H1 (cell line): ENCODE results near the gene MYPOP. TPM values are rescaled to one million over a fixed set of nuclear protein-coding genes. Genes with fewer than 3 reads are reported as not detected.

ENCODE experiments used
- ASH2L ChIP-seq: fragments of 200-600, 300-600 bp; sonication (generic); IDR thresholded peaks from one replicate; pipeline ENCODE4 v1.7.1; 2017; ENCODE audit warnings: low read length
- CBX8 ChIP-seq: fragments of 300-800, 300-1000 bp; sonication (generic); IDR thresholded peaks from 2 replicates; pipeline ENCODE4 v1.7.1; 2016; ENCODE audit warnings: low read depth, low read length, borderline replicate concordance
- CHD7 ChIP-seq: fragments of 300-600 bp; sonication (generic); IDR thresholded peaks from 2 replicates; pipeline ENCODE4 v1.7.1; 2012; ENCODE audit warnings: low read length, moderate library complexity, mild to moderate bottlenecking, inconsistent platforms; ENCODE audit not compliant: insufficient replicate concordance
- CTCF ChIP-seq, 3 experiments: IDR thresholded peaks; 1 replicate in 2 of 3; 2 replicates in 1 of 3; pipeline versions ENCODE4 v1.5.1 to v1.6.1; 2011; ENCODE audit warnings: low read length in 3 of 3, mild to moderate bottlenecking in 3 of 3, inconsistent platforms in 2 of 3, low read depth in 1 of 3, moderate library complexity in 1 of 3; ENCODE audit not compliant: insufficient read depth in 1 of 3; ENCODE audit errors: control extremely low read depth in 1 of 3
- JUND ChIP-seq: IDR thresholded peaks from 2 replicates; pipeline ENCODE4 v1.6.1; 2011; ENCODE audit warnings: mild to moderate bottlenecking, improper control_type of control experiment, low read length
- KDM1A ChIP-seq: fragments of 200-600, 300-600 bp; sonication (generic); IDR thresholded peaks from 2 replicates; pipeline ENCODE4 v1.7.1; 2016; ENCODE audit warnings: mild to moderate bottlenecking, low read length, borderline replicate concordance
- polyA plus RNA-seq, 7 experiments: library from polyadenylated mRNA; depleted of rRNA in 3 of 7; stranded (reverse) in 5 of 7; unstranded in 2 of 7; fragments of >200 nt in 5 of 7; fragments of 200-250 nt in 2 of 7; gene quantifications; 1 replicate in 5 of 7; 2 replicates in 1 of 7; 4 replicates in 1 of 7; pipeline versions ENCODE4 v1.2.1 to v1.2.3, GENCODE V29; 2011 to 2013; ENCODE audit warnings: missing spikeins in 2 of 7, mixed read lengths in 2 of 7
- total RNA-seq: library from RNA; stranded (reverse); fragmentation: NEBNext Ultra II Directional; extraction: Animal tissue kit (Norgen Biotek cat#: 25700); gene quantifications from 2 replicates; pipeline ENCODE4 v1.2.1, GENCODE V29; 2021
- TF ChIP-seq, protein P1 (sequence below): IDR thresholded peaks from 2 replicates; pipeline ENCODE4 v1.6.1; 2011; ENCODE audit warnings: low read length, improper control_type of control experiment

MYPOP gene
- total and polyA plus RNA-seq, 2 of the 8 experiments (the other 6 are each of a cell fraction or from before 2014, with no cell fraction given): 3.2 to 11.1 TPM

- TF ChIP-seq CHD7 (no peak), JUND (no peak), CTCF (IDR thresholded peaks at IDR 0.05; ENCODE audit: control extremely low read depth in 1 of 3, insufficient read depth in 1 of 3, low read depth in 1 of 3, low read length in 3 of 3) (no peak), KDM1A (no peak), CBX8 (no peak), ASH2L (no peak)
- TF ChIP-seq, protein P1, sequence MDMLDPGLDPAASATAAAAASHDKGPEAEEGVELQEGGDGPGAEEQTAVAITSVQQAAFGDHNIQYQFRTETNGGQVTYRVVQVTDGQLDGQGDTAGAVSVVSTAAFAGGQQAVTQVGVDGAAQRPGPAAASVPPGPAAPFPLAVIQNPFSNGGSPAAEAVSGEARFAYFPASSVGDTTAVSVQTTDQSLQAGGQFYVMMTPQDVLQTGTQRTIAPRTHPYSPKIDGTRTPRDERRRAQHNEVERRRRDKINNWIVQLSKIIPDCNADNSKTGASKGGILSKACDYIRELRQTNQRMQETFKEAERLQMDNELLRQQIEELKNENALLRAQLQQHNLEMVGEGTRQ: no peak
Measured at GRCh38 chr19:45889210-45889885, 13.1 kb downstream of the MYPOP start (continued).
